GM23338 (cell line): ENCODE measurements around the gene MEGF6. TPM values are rescaled to one million over a fixed set of nuclear protein-coding genes. Genes with fewer than 3 reads are reported as not detected.

Experiments used
- ATAC-seq: fragments of 200-7000 bp; cut with Tn5 transposase; 3 replicates; pipeline ENCODE4 v1.9.1; 2020
- DNase-seq: peaks from one replicate; pipeline ENCODE4 v3.0.0-alpha.2; 2015; ENCODE audit warnings: low spot score
- H2AFZ ChIP-seq: fragments of 200-600 bp; sonication (generic); 2 replicates; pipeline ENCODE4 v1.8.0; 2016; ENCODE audit warnings: antibody characterized with exemption, mild to moderate bottlenecking, moderate library complexity
- H3F3A ChIP-seq: fragments of 200-600 bp; sonication (generic); replicated peaks from 2 replicates; pipeline ENCODE4 v1.8.0; 2017; ENCODE audit warnings: antibody characterized with exemption, mixed run types, low read depth
- H3K27ac ChIP-seq: fragments of 200-600 bp; sonication (generic); 2 replicates; pipeline ENCODE4 v1.6.1; 2016; ENCODE audit warnings: low read depth
- H3K27me3 ChIP-seq: fragments of 200-600 bp; sonication (generic); 2 replicates; pipeline ENCODE4 v1.8.0; 2016; ENCODE audit warnings: mild to moderate bottlenecking, mixed run types, moderate library complexity; ENCODE audit not compliant: insufficient read depth
- H3K36me3 ChIP-seq: fragments of 200-600 bp; sonication (generic); 2 replicates; pipeline ENCODE4 v1.8.0; 2016; ENCODE audit warnings: mild to moderate bottlenecking; ENCODE audit not compliant: insufficient read depth
- H3K4me1 ChIP-seq: fragments of 200-600 bp; sonication (generic); 2 replicates; pipeline ENCODE4 v1.8.0; 2016; ENCODE audit warnings: mild to moderate bottlenecking, moderate library complexity; ENCODE audit not compliant: insufficient read depth
- H3K4me2 ChIP-seq: fragments of 200-600 bp; sonication (generic); 2 replicates; pipeline ENCODE4 v1.7.1; 2017; ENCODE audit warnings: mixed run types
- H3K4me3 ChIP-seq: fragments of 200-600 bp; sonication (generic); 2 replicates; pipeline ENCODE4 v1.6.1; 2016; ENCODE audit warnings: mixed run types
- H3K79me2 ChIP-seq: fragments of 200-600 bp; sonication (generic); replicated peaks from 2 replicates; pipeline ENCODE4 v1.8.0; 2017; ENCODE audit warnings: mild to moderate bottlenecking; ENCODE audit not compliant: insufficient read depth
- H3K9me2 ChIP-seq: fragments of 200-600 bp; sonication (generic); 2 replicates; pipeline ENCODE4 v1.8.0; 2017; ENCODE audit not compliant: insufficient read depth
- H4K20me1 ChIP-seq: fragments of 200-600 bp; sonication (generic); replicated peaks from 2 replicates; pipeline ENCODE4 v1.8.0; 2017; ENCODE audit warnings: mild to moderate bottlenecking; ENCODE audit not compliant: insufficient read depth
- H3K27ac Mint-ChIP-seq: 2 replicates; pipeline ENCODE4 v1.8.0; 2020; ENCODE audit warnings: inconsistent platforms, mild to moderate bottlenecking, moderate library complexity, mixed read lengths
- H3K27me3 Mint-ChIP-seq: 3 replicates; pipeline ENCODE4 v1.8.0; 2022; ENCODE audit warnings: low read depth, mild to moderate bottlenecking, moderate library complexity, mixed read lengths, inconsistent platforms; ENCODE audit not compliant: insufficient read depth, poor library complexity
- H3K36me3 Mint-ChIP-seq: 3 replicates; pipeline ENCODE4 v1.8.0; 2021; ENCODE audit warnings: low read depth, mild to moderate bottlenecking, inconsistent platforms, moderate library complexity, mixed read lengths
- H3K4me1 Mint-ChIP-seq: 3 replicates; pipeline ENCODE4 v1.8.0; 2020; ENCODE audit warnings: mild to moderate bottlenecking, inconsistent platforms, mixed read lengths
- H3K4me3 Mint-ChIP-seq: 3 replicates; pipeline ENCODE4 v1.8.0; 2021; ENCODE audit warnings: moderate library complexity, mild to moderate bottlenecking, inconsistent platforms, mixed read lengths
- H3K9me3 Mint-ChIP-seq: 3 replicates; pipeline ENCODE4 v1.8.0; 2020; ENCODE audit warnings: moderate library complexity, mild to moderate bottlenecking, inconsistent platforms, mixed read lengths
- CREB1 ChIP-seq: fragments of 250-450 bp; sonication (Bioruptor Pico); IDR thresholded peaks from 2 replicates; pipeline ENCODE4 v1.5.0; 2020; ENCODE audit warnings: low read depth, mild to moderate bottlenecking, moderate library complexity
- EZH2phosphoT487 ChIP-seq: fragments of 200-600 bp; sonication (generic); IDR thresholded peaks from one replicate; pipeline ENCODE4 v1.8.1; 2018; ENCODE audit warnings: antibody characterized with exemption; ENCODE audit not compliant: unreplicated experiment
- JUNB ChIP-seq: IDR thresholded peaks from one replicate; pipeline ENCODE4 v1.6.1; 2016; ENCODE audit warnings: antibody characterized with exemption; ENCODE audit not compliant: unreplicated experiment
- POLR2AphosphoS5 ChIP-seq: IDR thresholded peaks from 2 replicates; pipeline ENCODE4 v1.6.1; 2016; ENCODE audit warnings: antibody characterized with exemption, low read depth
- STAT1 ChIP-seq: IDR thresholded peaks from one replicate; pipeline ENCODE4 v1.6.1; 2016; ENCODE audit warnings: antibody characterized with exemption; ENCODE audit not compliant: unreplicated experiment
- ZNF331 ChIP-seq: fragments of 250-450 bp; sonication (Bioruptor Pico); IDR thresholded peaks from 2 replicates; pipeline ENCODE4 v1.5.0; 2020; ENCODE audit warnings: low read depth, mild to moderate bottlenecking, moderate library complexity
- polyA plus RNA-seq: library from polyadenylated mRNA; unstranded; fragments of >200 nt; fragmentation: Nextera tagmentation; extraction: Ambion mirVana; gene quantifications from 2 replicates; pipeline ENCODE4 v1.2.1, GENCODE V29; 2016
- total RNA-seq: library from RNA; depleted of rRNA; stranded (reverse); fragments of >200 nt; shearing (Covaris generic); gene quantifications from 2 replicates; pipeline ENCODE4 v1.2.3, GENCODE V29; 2014
- TF ChIP-seq, protein P1 (sequence below): IDR thresholded peaks from 2 replicates; pipeline ENCODE4 v1.6.1; 2016; ENCODE audit warnings: antibody characterized with exemption
- TF ChIP-seq, protein P2 (sequence below), 2 experiments: fragments of 200-600 bp in 1 of 2; sonication (generic) in 1 of 2; conservative IDR thresholded peaks; 2 replicates each; pipeline versions ENCODE4 v1.5.1 to v1.6.1; 2016 to 2017; ENCODE audit warnings: antibody characterized with exemption in 2 of 2, low read depth in 2 of 2, mild to moderate bottlenecking in 2 of 2, moderate library complexity in 1 of 2
- TF ChIP-seq, protein P3 (sequence below): IDR thresholded peaks from one replicate; pipeline ENCODE4 v1.6.1; 2018; ENCODE audit warnings: antibody characterized with exemption; ENCODE audit not compliant: unreplicated experiment

Gene MEGF6
- total and polyA plus RNA-seq, 2 experiments from 2014 or later: 4.0 to 21.4 TPM

GRCh38 chr1:3656450-3657095 lies 45.3 kb upstream of the MEGF6 start:
- Histone ChIP-seq H3K27me3 (peaks cover 65% of the 10 kb centered on the region), H3K36me3 (no peaks in the 10 kb centered on the region), H2AFZ (no peak overlapping the region), H3F3A (0 out of 2 replicates have a peak, but pooled peaks cover 3% of the 10 kb centered on the region), H4K20me1 (peaks cover 6% of the 10 kb centered on the region; the same call in 1 of the 2 replicates), H3K4me2 (no peak overlapping the region), H3K79me2 (no peaks in the 10 kb centered on the region), H3K4me1 (peaks cover 3% of the 10 kb centered on the region; the same call in 1 of the 2 replicates), H3K9me2 (no peaks in the 10 kb centered on the region), H3K4me3 (no peak overlapping the region), H3K27ac (no peak overlapping the region)
- peaks cover 47% of the 10 kb centered on the region for H3K27me3 Mint-ChIP-seq
- no peak overlapping the region for H3K4me3 Mint-ChIP-seq
- no peak overlapping the region for H3K27ac Mint-ChIP-seq
- H3K9me3 Mint-ChIP-seq: no peaks in the 10 kb centered on the region; the same call in 2 of the 3 replicates
- no peak for ATAC-seq
- H3K4me1 Mint-ChIP-seq: peaks cover 9% of the 10 kb centered on the region
- TF ChIP-seq ZNF331 (CRISPR knock-in tag) (no peak), POLR2AphosphoS5 (no peak), JUNB (no peak), STAT1 (no peak)
- TF ChIP-seq, protein P1, sequence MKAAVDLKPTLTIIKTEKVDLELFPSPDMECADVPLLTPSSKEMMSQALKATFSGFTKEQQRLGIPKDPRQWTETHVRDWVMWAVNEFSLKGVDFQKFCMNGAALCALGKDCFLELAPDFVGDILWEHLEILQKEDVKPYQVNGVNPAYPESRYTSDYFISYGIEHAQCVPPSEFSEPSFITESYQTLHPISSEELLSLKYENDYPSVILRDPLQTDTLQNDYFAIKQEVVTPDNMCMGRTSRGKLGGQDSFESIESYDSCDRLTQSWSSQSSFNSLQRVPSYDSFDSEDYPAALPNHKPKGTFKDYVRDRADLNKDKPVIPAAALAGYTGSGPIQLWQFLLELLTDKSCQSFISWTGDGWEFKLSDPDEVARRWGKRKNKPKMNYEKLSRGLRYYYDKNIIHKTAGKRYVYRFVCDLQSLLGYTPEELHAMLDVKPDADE: no peak
- TF ChIP-seq, protein P2, sequence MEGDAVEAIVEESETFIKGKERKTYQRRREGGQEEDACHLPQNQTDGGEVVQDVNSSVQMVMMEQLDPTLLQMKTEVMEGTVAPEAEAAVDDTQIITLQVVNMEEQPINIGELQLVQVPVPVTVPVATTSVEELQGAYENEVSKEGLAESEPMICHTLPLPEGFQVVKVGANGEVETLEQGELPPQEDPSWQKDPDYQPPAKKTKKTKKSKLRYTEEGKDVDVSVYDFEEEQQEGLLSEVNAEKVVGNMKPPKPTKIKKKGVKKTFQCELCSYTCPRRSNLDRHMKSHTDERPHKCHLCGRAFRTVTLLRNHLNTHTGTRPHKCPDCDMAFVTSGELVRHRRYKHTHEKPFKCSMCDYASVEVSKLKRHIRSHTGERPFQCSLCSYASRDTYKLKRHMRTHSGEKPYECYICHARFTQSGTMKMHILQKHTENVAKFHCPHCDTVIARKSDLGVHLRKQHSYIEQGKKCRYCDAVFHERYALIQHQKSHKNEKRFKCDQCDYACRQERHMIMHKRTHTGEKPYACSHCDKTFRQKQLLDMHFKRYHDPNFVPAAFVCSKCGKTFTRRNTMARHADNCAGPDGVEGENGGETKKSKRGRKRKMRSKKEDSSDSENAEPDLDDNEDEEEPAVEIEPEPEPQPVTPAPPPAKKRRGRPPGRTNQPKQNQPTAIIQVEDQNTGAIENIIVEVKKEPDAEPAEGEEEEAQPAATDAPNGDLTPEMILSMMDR (conservative IDR thresholded peaks at IDR 0.05; ENCODE audit: low read depth in 2 of 2): no peak
- no peak for DNase-seq
- no peaks in the 10 kb centered on the region for H3K36me3 Mint-ChIP-seq

GRCh38 chr1:3654549-3655281 lies 43.4 kb upstream of the MEGF6 start:
- H3K27me3 Mint-ChIP-seq: peaks cover 64% of the 10 kb centered on the region
- TF ChIP-seq, protein P3, sequence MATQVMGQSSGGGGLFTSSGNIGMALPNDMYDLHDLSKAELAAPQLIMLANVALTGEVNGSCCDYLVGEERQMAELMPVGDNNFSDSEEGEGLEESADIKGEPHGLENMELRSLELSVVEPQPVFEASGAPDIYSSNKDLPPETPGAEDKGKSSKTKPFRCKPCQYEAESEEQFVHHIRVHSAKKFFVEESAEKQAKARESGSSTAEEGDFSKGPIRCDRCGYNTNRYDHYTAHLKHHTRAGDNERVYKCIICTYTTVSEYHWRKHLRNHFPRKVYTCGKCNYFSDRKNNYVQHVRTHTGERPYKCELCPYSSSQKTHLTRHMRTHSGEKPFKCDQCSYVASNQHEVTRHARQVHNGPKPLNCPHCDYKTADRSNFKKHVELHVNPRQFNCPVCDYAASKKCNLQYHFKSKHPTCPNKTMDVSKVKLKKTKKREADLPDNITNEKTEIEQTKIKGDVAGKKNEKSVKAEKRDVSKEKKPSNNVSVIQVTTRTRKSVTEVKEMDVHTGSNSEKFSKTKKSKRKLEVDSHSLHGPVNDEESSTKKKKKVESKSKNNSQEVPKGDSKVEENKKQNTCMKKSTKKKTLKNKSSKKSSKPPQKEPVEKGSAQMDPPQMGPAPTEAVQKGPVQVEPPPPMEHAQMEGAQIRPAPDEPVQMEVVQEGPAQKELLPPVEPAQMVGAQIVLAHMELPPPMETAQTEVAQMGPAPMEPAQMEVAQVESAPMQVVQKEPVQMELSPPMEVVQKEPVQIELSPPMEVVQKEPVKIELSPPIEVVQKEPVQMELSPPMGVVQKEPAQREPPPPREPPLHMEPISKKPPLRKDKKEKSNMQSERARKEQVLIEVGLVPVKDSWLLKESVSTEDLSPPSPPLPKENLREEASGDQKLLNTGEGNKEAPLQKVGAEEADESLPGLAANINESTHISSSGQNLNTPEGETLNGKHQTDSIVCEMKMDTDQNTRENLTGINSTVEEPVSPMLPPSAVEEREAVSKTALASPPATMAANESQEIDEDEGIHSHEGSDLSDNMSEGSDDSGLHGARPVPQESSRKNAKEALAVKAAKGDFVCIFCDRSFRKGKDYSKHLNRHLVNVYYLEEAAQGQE: no peak
- TF ChIP-seq EZH2phosphoT487 (no peak), STAT1 (no peak), JUNB (no peak), CREB1 (CRISPR knock-in tag) (no peak)
- TF ChIP-seq, protein P2 (conservative IDR thresholded peaks at IDR 0.05; ENCODE audit: low read depth in 2 of 2): no peak
- Histone ChIP-seq H3K27me3 (peaks cover 76% of the 10 kb centered on the region), H4K20me1 (peaks cover 6% of the 10 kb centered on the region; the same call in 1 of the 2 replicates), H3K79me2 (no peaks in the 10 kb centered on the region), H3K9me2 (no peaks in the 10 kb centered on the region), H3K27ac (no peak overlapping the region), H3K4me1 (peaks cover 8% of the 10 kb centered on the region; the same call in 1 of the 2 replicates), H2AFZ (no peak overlapping the region), H3K4me2 (no peak overlapping the region), H3F3A (peaks cover 7% of the 10 kb centered on the region; the same call in 1 of the 2 replicates), H3K36me3 (no peaks in the 10 kb centered on the region), H3K4me3 (no peak overlapping the region)
- no peaks in the 10 kb centered on the region; the same call in 2 of the 3 replicates for H3K9me3 Mint-ChIP-seq
- no peak for DNase-seq
- H3K27ac Mint-ChIP-seq: no peak overlapping the region
- H3K4me3 Mint-ChIP-seq: no peak overlapping the region
- H3K36me3 Mint-ChIP-seq: no peaks in the 10 kb centered on the region; the same call in 2 of the 3 replicates
- peaks cover 15% of the 10 kb centered on the region for H3K4me1 Mint-ChIP-seq
- no peak for ATAC-seq
